ENCODE data around the gene THSD7A.

The THSD7A gene

GRCh38 chr7:11413901-11414300 lies 418.1 kb downstream of the THSD7A start:
- H3K27ac ChIP-seq = no peak overlapping the region
- ChIA-PET CTCF (no interaction called here), POLR2A (ENCODE audit: low non-redundant PET) (no interaction called here)
- no peak for DNase-seq (ENCODE audit: low spot score)
- no peak for TF ChIP-seq CTCF (conservative IDR thresholded peaks at IDR 0.05; ENCODE audit: low read depth)

GRCh38 chr7:11412036-11412435 lies 420.0 kb downstream of the THSD7A start:
- no peak overlapping the region for H3K27ac ChIP-seq
- CTCF ChIA-PET = no interaction called here
- TF ChIP-seq CTCF (conservative IDR thresholded peaks at IDR 0.05; ENCODE audit: low read depth) = no peak
- no peak for DNase-seq (ENCODE audit: low spot score)
- POLR2A ChIA-PET (ENCODE audit: low non-redundant PET) = no interaction called here

GRCh38 chr7:11410656-11411644 lies 421.0 kb downstream of the THSD7A start:
- POLR2A ChIA-PET (ENCODE audit: low non-redundant PET) = no interaction called here
- CTCF ChIA-PET = no interaction called here

GRCh38 chr7:11404355-11404754 lies 427.6 kb downstream of the THSD7A start:
- TF ChIP-seq CTCF (conservative IDR thresholded peaks at IDR 0.05; ENCODE audit: low read depth) = no peak
- no peak overlapping the region for H3K27ac ChIP-seq
- no peak for DNase-seq (ENCODE audit: low spot score)
- ChIA-PET CTCF (no interaction called here), POLR2A (ENCODE audit: low non-redundant PET) (no interaction called here)

More at GRCh38 chr7:11410656-11411644, 421.0 kb downstream of the THSD7A start:
- H3K27ac ChIP-seq = no peak overlapping the region
- no peak for DNase-seq (ENCODE audit: low spot score)
- TF ChIP-seq CTCF (conservative IDR thresholded peaks at IDR 0.05; ENCODE audit: low read depth) = no peak

- no peak for DNase-seq (ENCODE audit: low spot score)
- TF ChIP-seq CTCF (conservative IDR thresholded peaks at IDR 0.05; ENCODE audit: low read depth) = no peak
- ChIA-PET POLR2A (ENCODE audit: low non-redundant PET) (no interaction called here), CTCF (no interaction called here)
- no peak overlapping the region for H3K27ac ChIP-seq
Observed at GRCh38 chr7:11403781-11404180, 428.2 kb downstream of the THSD7A start.

- ChIA-PET POLR2A (ENCODE audit: low non-redundant PET) (no interaction called here), CTCF (no interaction called here)
- TF ChIP-seq CTCF (conservative IDR thresholded peaks at IDR 0.05; ENCODE audit: low read depth) = no peak
- H3K27ac ChIP-seq = no peak overlapping the region
- DNase-seq (ENCODE audit: low spot score) = no peak
Observed at GRCh38 chr7:11394438-11394837, 437.6 kb downstream of the THSD7A start.
